ENCODE data around the gene CTNND1.

Gene CTNND1

GRCh38 chr11:57758174-57758573 lies 3.4 kb upstream of the CTNND1 start:
- no peak for DNase-seq (ENCODE audit: low read depth in 2 of 2, low spot score in 1 of 2)

GRCh38 chr11:57762235-57762861 lies 746 bp downstream of the CTNND1 start:
- no peak for DNase-seq (ENCODE audit: low read depth in 2 of 2, low spot score in 1 of 2)

- DNase-seq (ENCODE audit: low read depth in 2 of 2, low spot score in 1 of 2) = no peak
These were observed 2.0 kb downstream of the CTNND1 start for GRCh38 chr11:57763568-57763967.

GRCh38 chr11:57764021-57764420 lies 2.4 kb downstream of the CTNND1 start:
- DNase-seq (ENCODE audit: low read depth in 2 of 2, low spot score in 1 of 2) = no peak

GRCh38 chr11:57764566-57764965 lies 3.0 kb downstream of the CTNND1 start:
- DNase-seq (ENCODE audit: low read depth in 2 of 2, low spot score in 1 of 2) = no peak

- DNase-seq (ENCODE audit: low read depth in 2 of 2, low spot score in 1 of 2) = no peak
These were observed 3.4 kb downstream of the CTNND1 start for GRCh38 chr11:57764972-57765371.

GRCh38 chr11:57770793-57771192 lies 9.2 kb downstream of the CTNND1 start:
- no peak for DNase-seq (ENCODE audit: low read depth in 2 of 2, low spot score in 1 of 2)

GRCh38 chr11:57771365-57771764 lies 9.8 kb downstream of the CTNND1 start:
- DNase-seq (ENCODE audit: low read depth in 2 of 2, low spot score in 1 of 2) = no peak

- no peak for DNase-seq (ENCODE audit: low read depth in 2 of 2, low spot score in 1 of 2)
These were observed 11.0 kb downstream of the CTNND1 start for GRCh38 chr11:57772562-57772961.

- no peak for DNase-seq (ENCODE audit: low read depth in 2 of 2, low spot score in 1 of 2)
These were observed 11.5 kb downstream of the CTNND1 start for GRCh38 chr11:57773026-57773598.

GRCh38 chr11:57775491-57775890 lies 13.9 kb downstream of the CTNND1 start:
- DNase-seq (ENCODE audit: low read depth in 2 of 2, low spot score in 1 of 2) = no peak

GRCh38 chr11:57776031-57776521 lies 14.5 kb downstream of the CTNND1 start:
- no peak for DNase-seq (ENCODE audit: low read depth in 2 of 2, low spot score in 1 of 2)

- DNase-seq (ENCODE audit: low read depth in 2 of 2, low spot score in 1 of 2) = no peak
These were observed 15.1 kb downstream of the CTNND1 start for GRCh38 chr11:57776577-57777210.

GRCh38 chr11:57777969-57778317 lies 16.3 kb downstream of the CTNND1 start:
- DNase-seq (ENCODE audit: low read depth in 2 of 2, low spot score in 1 of 2) = no peak

GRCh38 chr11:57778318-57779037 lies 16.9 kb downstream of the CTNND1 start:
- DNase-seq (ENCODE audit: low read depth in 2 of 2, low spot score in 1 of 2) = no peak

GRCh38 chr11:57779276-57779675 lies 17.7 kb downstream of the CTNND1 start:
- no peak for DNase-seq (ENCODE audit: low read depth in 2 of 2, low spot score in 1 of 2)

GRCh38 chr11:57781529-57781943 lies 19.9 kb downstream of the CTNND1 start:
- no peak for DNase-seq (ENCODE audit: low read depth in 2 of 2, low spot score in 1 of 2)

GRCh38 chr11:57785072-57785471 lies 23.5 kb downstream of the CTNND1 start:
- DNase-seq (ENCODE audit: low read depth in 2 of 2, low spot score in 1 of 2) = no peak

- no peak for DNase-seq (ENCODE audit: low read depth in 2 of 2, low spot score in 1 of 2)
These were observed 24.8 kb downstream of the CTNND1 start for GRCh38 chr11:57786436-57786835.

GRCh38 chr11:57787006-57787604 lies 25.5 kb downstream of the CTNND1 start:
- no peak for DNase-seq (ENCODE audit: low read depth in 2 of 2, low spot score in 1 of 2)

GRCh38 chr11:57787920-57788702 lies 26.5 kb downstream of the CTNND1 start:
- no peak for DNase-seq (ENCODE audit: low read depth in 2 of 2, low spot score in 1 of 2)

Data from stimulated activated CD8-positive, alpha-beta memory T cell treated with anti-CD3 and anti-CD28 coated beads, Interleukin-4, amount 100 ng/mL, for 4 hours (primary cell).